IMR-90 (cell line): ENCODE data around the gene BRSK1. TPM values are rescaled to one million over a fixed set of nuclear protein-coding genes. Genes with fewer than 3 reads are reported as not detected.

Experiments used
- ATAC-seq: fragments of 200-7000 bp; cut with Tn5 transposase; 2 replicates; pipeline ENCODE4 v1.9.1; 2020; ENCODE audit warnings: low read depth, mild to moderate bottlenecking, moderate library complexity
- BruUV-seq: library from RNA; stranded (reverse); fragments of 400-500 nt; replicated peaks from 2 replicates; lab custom pipeline; 2021; lab: Mats Ljungman, UMichigan
- CTCF ChIA-PET: fragments of 300-600 bp; formaldehyde crosslinking; extraction: SDS; loops from one replicate; lab custom pipeline; 2021; ENCODE audit warnings: antibody characterized with exemption; lab: Yijun Ruan, JAX
- POLR2A ChIA-PET: fragments of 300-600 bp; sonication (Branson Sonifier 250); formaldehyde crosslinking; loops from one replicate; lab custom pipeline; 2022; ENCODE audit warnings: antibody characterized with exemption; ENCODE audit not compliant: unreplicated experiment; lab: Charles Lee
- DNase-seq: peaks from one replicate; pipeline ENCODE4 v3.0.0; 2013
- H2AFZ ChIP-seq: replicated peaks from 2 replicates; pipeline ENCODE3; 2013; ENCODE audit warnings: low read length, mild to moderate bottlenecking; ENCODE audit not compliant: poor library complexity
- H2AK5ac ChIP-seq: 2 replicates; pipeline ENCODE4 v1.6.1; 2013; ENCODE audit warnings: low read depth, low read length, inconsistent platforms
- H2AK9ac ChIP-seq: replicated peaks from 2 replicates; pipeline ENCODE3; 2013; ENCODE audit warnings: mild to moderate bottlenecking, low read depth, low read length, moderate library complexity; ENCODE audit not compliant: poor library complexity
- H2BK120ac ChIP-seq: 2 replicates; pipeline ENCODE4 v1.6.1; 2013; ENCODE audit warnings: low read depth, low read length, inconsistent platforms
- H2BK15ac ChIP-seq: 3 replicates; pipeline ENCODE4 v1.6.1; 2013; ENCODE audit warnings: low read depth, low read length, inconsistent platforms
- H2BK20ac ChIP-seq: 2 replicates; pipeline ENCODE4 v1.6.1; 2013; ENCODE audit warnings: low read depth, mild to moderate bottlenecking, inconsistent platforms, low read length, moderate library complexity
- H2BK5ac ChIP-seq: 2 replicates; pipeline ENCODE4 v1.6.1; 2013; ENCODE audit warnings: mild to moderate bottlenecking, low read depth, low read length, inconsistent platforms; ENCODE audit not compliant: poor library complexity, severe bottlenecking
- H3K14ac ChIP-seq: replicated peaks from 2 replicates; pipeline ENCODE4 v1.6.1; 2013; ENCODE audit warnings: low read depth, low read length, inconsistent platforms
- H3K18ac ChIP-seq: 2 replicates; pipeline ENCODE4 v1.6.1; 2013; ENCODE audit warnings: low read depth, low read length, control low read depth
- H3K23ac ChIP-seq: 2 replicates; pipeline ENCODE4 v1.6.1; 2013; ENCODE audit warnings: low read depth, low read length, inconsistent platforms
- H3K27ac ChIP-seq: 2 replicates; pipeline ENCODE4 v1.5.1; 2013; ENCODE audit warnings: mild to moderate bottlenecking, control low read depth, low read length; ENCODE audit not compliant: insufficient read depth
- H3K27me3 ChIP-seq: 2 replicates; pipeline ENCODE4 v1.6.1; 2013; ENCODE audit warnings: low read length; ENCODE audit not compliant: control insufficient read depth, insufficient read depth
- H3K36me3 ChIP-seq: 2 replicates; pipeline ENCODE4 v1.6.1; 2013; ENCODE audit warnings: low read length, mixed read lengths; ENCODE audit not compliant: control insufficient read depth, insufficient read depth
- H3K4ac ChIP-seq: 2 replicates; pipeline ENCODE4 v1.6.1; 2013; ENCODE audit warnings: low read depth, low read length, inconsistent platforms
- H3K4me1 ChIP-seq: 2 replicates; pipeline ENCODE4 v1.6.1; 2013; ENCODE audit warnings: low read length, mixed read lengths; ENCODE audit not compliant: control insufficient read depth, insufficient read depth
- H3K4me2 ChIP-seq: 2 replicates; pipeline ENCODE4 v1.6.1; 2013; ENCODE audit warnings: low read depth, mild to moderate bottlenecking, control low read depth, low read length, moderate library complexity
- H3K4me3 ChIP-seq: 2 replicates; pipeline ENCODE4 v1.5.1; 2013; ENCODE audit warnings: low read depth, mild to moderate bottlenecking, control low read depth, low read length, moderate library complexity; ENCODE audit not compliant: insufficient read depth
- H3K56ac ChIP-seq: 2 replicates; pipeline ENCODE4 v1.6.1; 2013; ENCODE audit warnings: low read length, inconsistent platforms; ENCODE audit not compliant: insufficient read depth; ENCODE audit errors: extremely low read depth
- H3K79me1 ChIP-seq, 2 experiments: 2 replicates each; pipeline ENCODE4 v1.6.1; 2013; ENCODE audit warnings: low read length in 2 of 2, inconsistent platforms in 1 of 2, low read depth in 1 of 2
- H3K9ac ChIP-seq: 2 replicates; pipeline ENCODE4 v1.6.1; 2013; ENCODE audit warnings: low read depth, low read length, control low read depth
- H3K9me1 ChIP-seq: 2 replicates; pipeline ENCODE4 v1.6.1; 2013; ENCODE audit warnings: low read length, inconsistent platforms; ENCODE audit not compliant: insufficient read depth
- H3K9me3 ChIP-seq: 2 replicates; pipeline ENCODE4 v1.6.1; 2013; ENCODE audit warnings: low read length; ENCODE audit not compliant: control insufficient read depth, insufficient read depth
- H4K20me1 ChIP-seq: 2 replicates; pipeline ENCODE4 v1.6.1; 2013; ENCODE audit warnings: low read length, inconsistent platforms; ENCODE audit not compliant: insufficient read depth
- H4K5ac ChIP-seq: 2 replicates; pipeline ENCODE4 v1.6.1; 2013; ENCODE audit warnings: mild to moderate bottlenecking, low read depth, low read length, control low read depth
- H4K8ac ChIP-seq, 2 experiments: 2 replicates each; pipeline ENCODE4 v1.6.1; 2013; ENCODE audit warnings: low read depth in 2 of 2, low read length in 2 of 2, control low read depth in 1 of 2, inconsistent platforms in 1 of 2
- H4K91ac ChIP-seq: 2 replicates; pipeline ENCODE4 v1.6.1; 2013; ENCODE audit warnings: low read depth, low read length, inconsistent platforms; ENCODE audit not compliant: insufficient read depth
- POLR2A ChIP-seq: IDR thresholded peaks from 2 replicates; pipeline ENCODE4 v1.6.1; 2012; ENCODE audit warnings: mild to moderate bottlenecking, low read depth, low read length
- WGBS, 2 experiments: methylation state at CpG; one replicate each; pipeline versions ENCODE4 v1.1.5 to v1.1.7; 2013; ENCODE audit warnings: missing lambda C conversion rate in 2 of 2; ENCODE audit not compliant: insufficient read length in 1 of 2; ENCODE audit errors: extremely low coverage in 2 of 2; 5-methylcytosine and 5-hydroxymethylcytosine counted together
- dilution Hi-C: fragments of 300-500 bp; cut with HindIII; formaldehyde crosslinking; loops from one replicate; pipeline ENCODE4 v1.14.3; 2018; ENCODE audit warnings: low sequenced_read_pairs; ENCODE audit not compliant: unreplicated experiment
- in situ Hi-C: fragments of 300-500 bp; cut with MboI; formaldehyde crosslinking; loops from 3 replicates; pipeline ENCODE4 v1.14.3; 2019; ENCODE audit warnings: low sequenced_read_pairs, inconsistent platforms, mixed read lengths
- intact Hi-C: fragments of 100-400 bp; cut with micrococcal nuclease; formaldehyde crosslinking; loops from 2 replicates; pipeline ENCODE4 v1.10.0; 2022
- polyA plus RNA-seq, 3 experiments: library from polyadenylated mRNA; depleted of rRNA; stranded (reverse); fragments of >200 nt; gene quantifications; 2 replicates each; pipeline ENCODE4 v1.2.3, GENCODE V29; 2012; ENCODE audit warnings: low replicate concordance in 1 of 3
- total RNA-seq: library from RNA; depleted of rRNA; stranded (reverse); fragments of >200 nt; gene quantifications from 2 replicates; pipeline ENCODE4 v1.2.3, GENCODE V29; 2012
- TF ChIP-seq, protein P1 (sequence below): fragments of 150-350 bp; IDR thresholded peaks from 2 replicates; pipeline ENCODE4 v1.6.1; 2016; ENCODE audit warnings: low read depth, mild to moderate bottlenecking, low read length, moderate library complexity, borderline replicate concordance

The BRSK1 gene
- total and polyA plus RNA-seq, 2 of the 4 experiments (the other 2 are of a cell fraction) = 2.5 to 22.3 TPM

DNA sequence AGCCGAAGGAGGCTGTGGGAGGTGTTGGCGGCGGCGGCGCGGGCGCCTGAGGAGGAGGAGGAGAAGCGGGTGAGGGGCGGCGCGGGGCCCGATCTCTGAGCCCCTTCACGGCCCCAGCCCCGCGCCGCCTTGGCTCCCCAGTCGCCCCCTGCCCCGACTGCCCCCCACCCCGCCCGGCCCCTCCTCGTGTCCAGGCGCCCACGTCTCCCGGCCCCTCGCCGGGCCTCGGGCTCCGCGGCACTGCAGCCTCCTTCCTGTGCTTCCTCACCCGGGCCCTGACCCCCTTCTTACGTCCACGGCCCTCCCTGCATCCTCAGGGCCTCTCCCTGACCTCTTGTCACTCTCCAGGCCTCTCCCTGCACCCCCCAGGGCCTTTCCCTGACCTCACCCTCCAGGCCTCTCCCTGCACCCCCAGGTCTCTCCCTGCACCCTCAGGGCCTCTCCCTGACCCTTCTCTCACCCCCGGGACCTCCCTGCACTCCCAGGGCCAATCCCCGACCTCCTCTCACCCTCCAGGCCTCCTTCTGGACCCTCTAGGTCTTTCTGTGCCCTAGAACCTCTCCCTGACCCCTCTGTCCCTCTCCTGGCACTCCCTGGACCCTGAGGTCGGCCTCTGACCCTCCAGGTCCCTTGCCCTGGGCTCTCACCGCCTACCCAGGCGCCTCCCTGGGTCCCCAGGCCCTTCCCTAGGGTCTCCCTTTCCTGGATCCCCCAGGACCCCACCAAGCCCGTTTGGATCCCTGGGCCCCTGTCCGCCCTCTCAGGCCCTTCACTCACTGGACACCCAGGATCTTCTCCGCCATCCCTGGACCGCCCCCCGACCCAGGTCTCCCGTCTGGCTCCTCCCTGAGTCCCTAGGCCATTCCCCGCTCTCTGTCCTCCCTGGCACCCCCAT, 56.3 kb downstream of the BRSK1 start:
- Histone ChIP-seq H2AK5ac (peak overlapping the region; percentile 79), H3K23ac (0 out of 2 replicates have a peak overlapping the region, but pooled peaks have one; percentile 8), H3K79me1 (peaks cover 4 to 17% of the 10 kb centered on the region in 2 experiments; a peak in 3 of 4 replicates), H3K27me3 (no peaks in the 10 kb centered on the region), H3K4me2 (peak overlapping the region; percentile 95), H2AFZ (peak overlapping the region; percentile 95), H2BK120ac (no peak overlapping the region; the same call in 1 of the 2 replicates), H3K4ac (peak overlapping the region; percentile 55), H4K20me1 (peaks cover 6% of the 10 kb centered on the region), H3K4me3 (peak overlapping the region; percentile 87), H4K5ac (peak overlapping the region; percentile 18), H3K27ac (peak overlapping the region; percentile 88), H2AK9ac (peak overlapping the region; percentile 97), H4K8ac (peak overlapping the region in 1 of 2 experiments; percentile 57; a peak in 1 of 4 replicates), H3K9me3 (no peaks in the 10 kb centered on the region), H3K36me3 (peaks cover 11% of the 10 kb centered on the region; the same call in 1 of the 2 replicates), H3K4me1 (peaks cover 13% of the 10 kb centered on the region), H3K18ac (peak overlapping the region; percentile 16; the same call in 1 of the 2 replicates), H4K91ac (no peak overlapping the region; the same call in 1 of the 2 replicates), H3K9ac (peak overlapping the region; percentile 92), H3K14ac (peak overlapping the region; percentile 44), H2BK15ac (no peak overlapping the region), H3K56ac (peak overlapping the region; percentile 35; the same call in 1 of the 2 replicates), H2BK20ac (no peak overlapping the region), H2BK5ac (peak overlapping the region; percentile 66), H3K9me1 (peaks cover 10% of the 10 kb centered on the region; the same call in 1 of the 2 replicates)
- ATAC-seq (no peak), DNase-seq (no peak)
- dilution Hi-C loops (no loop called here), intact Hi-C loops (no loop called here), in situ Hi-C loops (no loop called here)
- ChIA-PET POLR2A (no interaction called here), CTCF (interaction anchor here (1.0 to 1.5 kb wide), 2 partner anchors 38 to 44 kb away, joined by 3 to 11 read pairs; partner anchors contain the start of gene TMEM238)
- TF ChIP-seq, protein P1, sequence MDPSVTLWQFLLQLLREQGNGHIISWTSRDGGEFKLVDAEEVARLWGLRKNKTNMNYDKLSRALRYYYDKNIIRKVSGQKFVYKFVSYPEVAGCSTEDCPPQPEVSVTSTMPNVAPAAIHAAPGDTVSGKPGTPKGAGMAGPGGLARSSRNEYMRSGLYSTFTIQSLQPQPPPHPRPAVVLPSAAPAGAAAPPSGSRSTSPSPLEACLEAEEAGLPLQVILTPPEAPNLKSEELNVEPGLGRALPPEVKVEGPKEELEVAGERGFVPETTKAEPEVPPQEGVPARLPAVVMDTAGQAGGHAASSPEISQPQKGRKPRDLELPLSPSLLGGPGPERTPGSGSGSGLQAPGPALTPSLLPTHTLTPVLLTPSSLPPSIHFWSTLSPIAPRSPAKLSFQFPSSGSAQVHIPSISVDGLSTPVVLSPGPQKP = no peak
- peak; percentile 68; the same call in 1 of the 2 replicates for TF ChIP-seq POLR2A
- WGBS, 2 experiments = 0% methylated on average over 18 of the region's 44 CpGs; no CpG with 5 or more reads in 1 of the 2 experiments
- BruUV-seq = no TSS peak
